Mucosa of stomach (tissue), 1 donor: Measurements from ENCODE around the gene FZR1.

Experiments used
- H3K27me3 ChIP-seq: one replicate; pipeline ENCODE4 v1.7.0; 2013; ENCODE audit warnings: mild to moderate bottlenecking, low read length; ENCODE audit not compliant: control insufficient read depth, insufficient read depth
- H3K36me3 ChIP-seq: one replicate; pipeline ENCODE4 v1.7.0; 2013; ENCODE audit warnings: low read length; ENCODE audit not compliant: control insufficient read depth, insufficient read depth
- H3K4me1 ChIP-seq: one replicate; pipeline ENCODE4 v1.7.0; 2013; ENCODE audit warnings: mild to moderate bottlenecking, low read length; ENCODE audit not compliant: control insufficient read depth, insufficient read depth
- H3K4me3 ChIP-seq: one replicate; pipeline ENCODE4 v1.7.0; 2013; ENCODE audit warnings: low read length
- H3K9ac ChIP-seq: one replicate; pipeline ENCODE4 v1.7.0; 2013; ENCODE audit warnings: mild to moderate bottlenecking, low read length, moderate library complexity
- H3K9me3 ChIP-seq: one replicate; pipeline ENCODE4 v1.7.0; 2013; ENCODE audit warnings: mild to moderate bottlenecking, low read length, moderate library complexity; ENCODE audit not compliant: control insufficient read depth
- donor health status: Pancreatic carcinoma.

Gene FZR1

GRCh38 chr19:3477506-3477905 lies 28.6 kb upstream of the FZR1 start:
- H3K27me3 ChIP-seq: peaks cover 4% of the 10 kb centered on the region
- H3K4me1 ChIP-seq: peaks cover 54% of the 10 kb centered on the region
- no peak overlapping the region for H3K9ac ChIP-seq
- no peaks in the 10 kb centered on the region for H3K9me3 ChIP-seq
- no peaks in the 10 kb centered on the region for H3K36me3 ChIP-seq
- no peak overlapping the region for H3K4me3 ChIP-seq

- H3K36me3 ChIP-seq: no peaks in the 10 kb centered on the region
- H3K4me1 ChIP-seq: peaks cover 51% of the 10 kb centered on the region
- no peak overlapping the region for H3K9ac ChIP-seq
- no peak overlapping the region for H3K4me3 ChIP-seq
- peaks cover 4% of the 10 kb centered on the region for H3K27me3 ChIP-seq
- no peaks in the 10 kb centered on the region for H3K9me3 ChIP-seq
Observed at GRCh38 chr19:3477951-3478350, 28.2 kb upstream of the FZR1 start.

GRCh38 chr19:3478409-3479176 lies 27.5 kb upstream of the FZR1 start:
- Histone ChIP-seq H3K9me3 (no peaks in the 10 kb centered on the region), H3K27me3 (peaks cover 4% of the 10 kb centered on the region), H3K4me1 (peaks cover 54% of the 10 kb centered on the region)

GRCh38 chr19:3479177-3479833 lies 26.8 kb upstream of the FZR1 start:
- H3K27me3 ChIP-seq: peaks cover 4% of the 10 kb centered on the region

More at GRCh38 chr19:3478409-3479176, 27.5 kb upstream of the FZR1 start:
- H3K4me3 ChIP-seq: no peak overlapping the region
- H3K9ac ChIP-seq: no peak overlapping the region
- H3K36me3 ChIP-seq: no peaks in the 10 kb centered on the region

GRCh38 chr19:3479834-3480215 lies 26.3 kb upstream of the FZR1 start:
- Histone ChIP-seq H3K4me3 (peak overlapping the region; percentile 19), H3K27me3 (peaks cover 4% of the 10 kb centered on the region), H3K36me3 (no peaks in the 10 kb centered on the region), H3K9ac (peak overlapping the region; percentile 61), H3K4me1 (peaks cover 42% of the 10 kb centered on the region), H3K9me3 (no peaks in the 10 kb centered on the region)

More at GRCh38 chr19:3479177-3479833, 26.8 kb upstream of the FZR1 start:
- Histone ChIP-seq H3K9ac (peak overlapping the region; percentile 12), H3K4me1 (peaks cover 47% of the 10 kb centered on the region), H3K4me3 (no peak overlapping the region), H3K36me3 (no peaks in the 10 kb centered on the region), H3K9me3 (no peaks in the 10 kb centered on the region)

DNA sequence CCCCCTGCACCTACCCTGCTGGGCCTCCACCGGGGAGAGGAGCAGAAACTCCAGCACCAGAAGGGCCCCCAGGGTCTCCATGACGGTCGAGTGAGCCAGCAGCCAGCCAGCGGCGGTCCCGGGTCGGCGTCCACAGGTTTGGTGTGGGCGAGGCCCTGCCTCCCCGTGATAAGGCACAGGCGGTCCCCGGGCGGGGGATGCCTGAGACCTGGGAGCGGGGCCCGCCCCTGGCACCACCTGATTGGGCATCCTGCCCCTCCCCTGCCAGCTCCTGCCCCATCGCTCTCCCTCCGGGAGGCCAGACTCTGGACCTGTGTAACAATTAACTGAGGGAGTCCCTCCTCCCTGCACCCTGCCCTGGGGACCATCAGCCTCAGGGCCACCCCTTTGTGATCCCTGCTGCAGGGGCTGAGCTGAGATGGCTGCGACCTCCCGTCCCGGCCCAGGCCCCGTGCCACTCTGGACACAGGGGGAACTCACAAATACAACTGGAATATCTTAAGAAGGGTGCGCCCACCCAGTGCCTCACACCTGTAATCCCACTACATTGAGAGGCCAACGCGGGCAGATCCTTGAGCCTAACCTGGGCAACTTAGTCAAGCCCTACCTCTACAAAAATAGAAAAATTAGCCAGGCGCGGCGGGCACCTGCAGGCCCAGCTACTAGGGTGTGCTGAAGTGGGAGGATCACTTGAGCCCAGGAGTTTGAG lies 25.6 kb upstream of the FZR1 start, which contains the start of gene SMIM24:
Gene SMIM24 (minus strand): TSS at position 143 of the 709 bp plus-strand sequence. CDS start 62 bp downstream, at position 81.
- Histone ChIP-seq H3K9ac (peak within 1 kb of the TSS; percentile 61), H3K27me3 (peaks cover 4% of the 10 kb centered on the region), H3K9me3 (no peaks in the 10 kb centered on the region), H3K36me3 (no peaks in the 10 kb centered on the region), H3K4me3 (peak within 1 kb of the TSS; percentile 19), H3K4me1 (peaks cover 40% of the 10 kb centered on the region)

DNA sequence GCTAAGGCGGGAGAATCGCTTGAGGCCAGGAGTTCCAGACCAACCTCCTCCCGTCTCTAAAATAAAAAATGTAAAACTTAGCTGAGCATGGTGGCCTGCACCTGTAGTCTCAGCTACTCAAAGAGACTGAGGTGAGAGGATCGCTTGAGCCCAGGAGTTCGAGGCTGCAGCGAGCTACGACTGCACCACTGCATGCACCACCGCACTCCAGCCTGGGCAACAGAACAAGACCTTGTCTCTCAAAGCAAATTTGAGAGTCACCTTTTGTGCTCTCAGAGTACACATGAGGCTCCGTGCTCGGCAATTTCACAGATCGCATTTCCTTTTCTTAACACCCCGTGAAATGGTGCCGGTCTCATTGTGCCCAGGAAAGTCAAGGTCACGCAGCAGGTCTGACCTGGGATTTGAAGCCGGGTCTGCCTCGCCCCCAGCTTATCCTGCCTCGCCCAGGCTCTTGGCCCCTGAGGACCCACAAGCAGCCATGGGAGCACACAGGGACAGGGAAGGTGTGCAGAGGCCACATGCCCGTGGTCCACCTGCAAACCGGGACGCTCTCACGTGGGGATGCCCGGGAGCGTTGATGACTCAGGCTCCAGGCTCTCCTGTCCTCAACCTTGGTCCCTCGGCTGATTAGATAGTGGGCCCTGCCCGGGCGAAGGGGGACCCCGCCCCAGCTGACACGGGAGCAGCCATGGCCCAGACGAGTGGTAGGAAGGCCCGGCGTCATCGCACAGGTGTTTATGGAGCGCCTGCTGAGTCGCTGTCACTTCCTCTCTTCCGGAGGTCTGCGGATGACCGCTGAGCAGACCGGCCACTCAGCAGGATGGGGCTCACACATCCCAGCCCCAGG lies 24.6 kb upstream of the FZR1 start:
- H3K4me3 ChIP-seq: no peak overlapping the region

GRCh38 chr19:3482507-3483225 lies 23.4 kb upstream of the FZR1 start:
- peaks cover 40% of the 10 kb centered on the region for H3K4me1 ChIP-seq
- no peaks in the 10 kb centered on the region for H3K36me3 ChIP-seq
- H3K9me3 ChIP-seq: no peaks in the 10 kb centered on the region
- H3K27me3 ChIP-seq: peaks cover 4% of the 10 kb centered on the region
- peak overlapping the region; percentile 84 for H3K9ac ChIP-seq
- H3K4me3 ChIP-seq: peak overlapping the region; percentile 31

More for the DNA sequence above, 24.6 kb upstream of the FZR1 start:
- H3K27me3 ChIP-seq: peaks cover 4% of the 10 kb centered on the region
- H3K4me1 ChIP-seq: peaks cover 40% of the 10 kb centered on the region
- H3K9ac ChIP-seq: peak overlapping the region; percentile 26
- no peaks in the 10 kb centered on the region for H3K9me3 ChIP-seq
- H3K36me3 ChIP-seq: no peaks in the 10 kb centered on the region

- H3K4me1 ChIP-seq: peaks cover 40% of the 10 kb centered on the region
- no peaks in the 10 kb centered on the region for H3K9me3 ChIP-seq
- H3K36me3 ChIP-seq: no peaks in the 10 kb centered on the region
- H3K4me3 ChIP-seq: peak within 1 kb of the TSS; percentile 31
- H3K27me3 ChIP-seq: peaks cover 4% of the 10 kb centered on the region
- peak within 1 kb of the TSS; percentile 84 for H3K9ac ChIP-seq
Observed at GRCh38 chr19:3483226-3483628, 22.9 kb upstream of the FZR1 start, which contains the start of gene SMIM44. TSS of gene SMIM44 (minus strand) at chr19:3483441. CDS start at chr19:3483403, 38 bp downstream.

DNA sequence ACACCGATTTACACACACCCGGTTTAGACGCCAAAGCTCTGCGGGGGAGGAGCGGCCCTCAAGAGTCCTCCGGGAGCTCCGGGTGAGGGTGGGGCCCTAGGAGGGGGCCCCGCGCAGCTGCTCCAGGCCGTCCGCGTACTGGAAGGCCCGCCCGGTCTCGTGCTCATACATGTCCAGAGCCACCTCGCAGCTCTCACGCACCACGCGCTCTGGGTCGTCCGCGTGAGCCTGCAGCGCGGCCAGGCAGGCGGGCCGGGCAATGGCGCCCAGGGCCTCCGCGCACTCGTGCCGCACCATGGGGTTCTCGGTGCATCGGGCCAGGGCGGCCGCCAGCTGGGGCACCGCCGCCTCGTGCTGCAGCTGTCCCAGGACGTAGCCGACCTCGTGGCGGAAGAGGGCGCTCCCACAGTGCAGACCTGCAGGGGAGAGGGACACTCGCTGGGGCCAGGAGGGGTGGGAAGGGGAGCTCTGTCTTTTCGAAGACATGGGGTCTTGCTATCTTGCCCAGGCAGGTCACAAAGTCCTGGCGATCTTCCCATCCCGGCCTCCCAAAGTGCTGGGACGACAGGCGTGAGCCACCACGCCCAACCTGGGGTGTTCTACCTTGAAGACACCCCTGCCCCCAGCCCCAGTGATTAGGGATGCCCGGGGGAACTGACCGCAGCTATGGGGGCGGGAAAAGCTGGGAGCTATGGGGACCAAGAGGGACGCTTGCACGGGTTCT lies 14.6 kb upstream of the FZR1 start:
- H3K4me3 ChIP-seq: no peak overlapping the region
- H3K27me3 ChIP-seq: no peaks in the 10 kb centered on the region
- H3K9ac ChIP-seq: no peak overlapping the region
- no peaks in the 10 kb centered on the region for H3K9me3 ChIP-seq
- H3K4me1 ChIP-seq: no peaks in the 10 kb centered on the region
- no peaks in the 10 kb centered on the region for H3K36me3 ChIP-seq
